ENCODE results near the gene SYN1.
"Not testable (repeated sequence)": the region's sequence is repeated elsewhere in the genome, so short reads cannot be mapped to it uniquely, and the experiment has no call there.

Gene SYN1

GRCh38 chrX:47634871-47635575 lies 15.4 kb upstream of the SYN1 start:
- DNase-seq (ENCODE audit: low read depth in 2 of 2), result no peak

GRCh38 chrX:47633689-47634590 lies 14.3 kb upstream of the SYN1 start:
- DNase-seq (ENCODE audit: low read depth in 2 of 2), result no peak

GRCh38 chrX:47632666-47633065 lies 13.0 kb upstream of the SYN1 start:
- DNase-seq (ENCODE audit: low read depth in 2 of 2), result no peak

- DNase-seq (ENCODE audit: low read depth in 2 of 2), result no peak
These were observed 12.0 kb upstream of the SYN1 start for GRCh38 chrX:47631676-47632075.

GRCh38 chrX:47629419-47630200 lies 10.0 kb upstream of the SYN1 start, which contains the start of gene CFP:
Gene CFP (minus strand): TSS chrX:47629930. CDS start chrX:47629844, 86 bp downstream.
- no peak for DNase-seq (ENCODE audit: low read depth in 2 of 2)

- no peak for DNase-seq (ENCODE audit: low read depth in 2 of 2)
These were observed 9.3 kb upstream of the SYN1 start for GRCh38 chrX:47628982-47629381.

- DNase-seq (ENCODE audit: low read depth in 2 of 2), result no peak
These were observed 5.7 kb upstream of the SYN1 start for GRCh38 chrX:47625365-47625764.

- no peak for DNase-seq (ENCODE audit: low read depth in 2 of 2)
These were observed 3.9 kb upstream of the SYN1 start for GRCh38 chrX:47623540-47624027.

- DNase-seq (ENCODE audit: low read depth in 2 of 2), result no peak
These were observed 2.2 kb upstream of the SYN1 start for GRCh38 chrX:47621851-47622250.

- DNase-seq (ENCODE audit: low read depth in 2 of 2), result no peak
These were observed 637 bp upstream of the SYN1 start for GRCh38 chrX:47620303-47620685.

- DNase-seq (ENCODE audit: low read depth in 2 of 2), result no peak
These were observed 653 bp downstream of the SYN1 start for GRCh38 chrX:47618923-47619485.

- DNase-seq (ENCODE audit: low read depth in 2 of 2), result no peak
These were observed 5.0 kb downstream of the SYN1 start for GRCh38 chrX:47614618-47615017.

GRCh38 chrX:47613082-47613481 lies 6.6 kb downstream of the SYN1 start:
- DNase-seq (ENCODE audit: low read depth in 2 of 2), result no peak

GRCh38 chrX:47612418-47612817 lies 7.2 kb downstream of the SYN1 start:
- DNase-seq (ENCODE audit: low read depth in 2 of 2), result no peak

GRCh38 chrX:47611926-47612325 lies 7.7 kb downstream of the SYN1 start:
- no peak for DNase-seq (ENCODE audit: low read depth in 2 of 2)

- no peak for DNase-seq (ENCODE audit: low read depth in 2 of 2)
These were observed 8.2 kb downstream of the SYN1 start for GRCh38 chrX:47611489-47611888.

- DNase-seq (ENCODE audit: low read depth in 2 of 2), result no peak
These were observed 9.1 kb downstream of the SYN1 start for GRCh38 chrX:47610511-47610910.

- DNase-seq (ENCODE audit: low read depth in 2 of 2), result no peak
These were observed 11.4 kb downstream of the SYN1 start for GRCh38 chrX:47608130-47608810.

- no peak for DNase-seq (ENCODE audit: low read depth in 2 of 2)
These were observed 12.6 kb downstream of the SYN1 start for GRCh38 chrX:47607091-47607490.

GRCh38 chrX:47605024-47605423 lies 14.6 kb downstream of the SYN1 start:
- no peak for DNase-seq (ENCODE audit: low read depth in 2 of 2)

- not testable (repeated sequence) for DNase-seq (ENCODE audit: low read depth in 2 of 2)
These were observed 16.5 kb downstream of the SYN1 start for GRCh38 chrX:47603125-47603524.
